WERI-Rb-1 (cell line): ENCODE measurements around the gene ENOX2.
A peak's percentile ranks its signal among the peaks of the same experiment; 100 is the strongest.
"Not testable (repeated sequence)": the region's sequence is repeated elsewhere in the genome, so short reads cannot be mapped to it uniquely, and the experiment has no call there.

Source experiments
- DNase-seq: peaks from one replicate; pipeline ENCODE4 v3.0.0-alpha.2; 2020
- H3K27ac ChIP-seq: fragments of 250-450 bp; sonication (Bioruptor Pico); 2 replicates; pipeline ENCODE4 v1.5.1; 2020; ENCODE audit warnings: mild to moderate bottlenecking, moderate library complexity
- H3K27me3 ChIP-seq: fragments of 250-450 bp; sonication (Bioruptor Pico); 2 replicates; pipeline ENCODE4 v1.5.1; 2021; ENCODE audit warnings: mild to moderate bottlenecking, low read depth, moderate library complexity; ENCODE audit not compliant: insufficient read depth, severe bottlenecking
- H3K36me3 ChIP-seq: fragments of 250-450 bp; sonication (Bioruptor Pico); 2 replicates; pipeline ENCODE4 v1.5.1; 2020; ENCODE audit warnings: mild to moderate bottlenecking, moderate library complexity
- H3K4me3 ChIP-seq: 2 replicates; pipeline ENCODE4 v1.5.1; 2011; ENCODE audit warnings: low read depth, mild to moderate bottlenecking, control low read depth, low read length
- H3K9me3 ChIP-seq: fragments of 250-450 bp; sonication (Bioruptor Pico); 2 replicates; pipeline ENCODE4 v1.5.1; 2021; ENCODE audit warnings: mild to moderate bottlenecking, moderate library complexity; ENCODE audit not compliant: severe bottlenecking
- TF ChIP-seq, protein P1 (sequence below): IDR thresholded peaks from 2 replicates; pipeline ENCODE4 v1.5.1; 2011; ENCODE audit warnings: low read depth, mild to moderate bottlenecking, control low read depth, inconsistent platforms, low read length

ENOX2 gene, protein sequence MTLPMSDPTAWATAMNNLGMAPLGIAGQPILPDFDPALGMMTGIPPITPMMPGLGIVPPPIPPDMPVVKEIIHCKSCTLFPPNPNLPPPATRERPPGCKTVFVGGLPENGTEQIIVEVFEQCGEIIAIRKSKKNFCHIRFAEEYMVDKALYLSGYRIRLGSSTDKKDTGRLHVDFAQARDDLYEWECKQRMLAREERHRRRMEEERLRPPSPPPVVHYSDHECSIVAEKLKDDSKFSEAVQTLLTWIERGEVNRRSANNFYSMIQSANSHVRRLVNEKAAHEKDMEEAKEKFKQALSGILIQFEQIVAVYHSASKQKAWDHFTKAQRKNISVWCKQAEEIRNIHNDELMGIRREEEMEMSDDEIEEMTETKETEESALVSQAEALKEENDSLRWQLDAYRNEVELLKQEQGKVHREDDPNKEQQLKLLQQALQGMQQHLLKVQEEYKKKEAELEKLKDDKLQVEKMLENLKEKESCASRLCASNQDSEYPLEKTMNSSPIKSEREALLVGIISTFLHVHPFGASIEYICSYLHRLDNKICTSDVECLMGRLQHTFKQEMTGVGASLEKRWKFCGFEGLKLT

DNA sequence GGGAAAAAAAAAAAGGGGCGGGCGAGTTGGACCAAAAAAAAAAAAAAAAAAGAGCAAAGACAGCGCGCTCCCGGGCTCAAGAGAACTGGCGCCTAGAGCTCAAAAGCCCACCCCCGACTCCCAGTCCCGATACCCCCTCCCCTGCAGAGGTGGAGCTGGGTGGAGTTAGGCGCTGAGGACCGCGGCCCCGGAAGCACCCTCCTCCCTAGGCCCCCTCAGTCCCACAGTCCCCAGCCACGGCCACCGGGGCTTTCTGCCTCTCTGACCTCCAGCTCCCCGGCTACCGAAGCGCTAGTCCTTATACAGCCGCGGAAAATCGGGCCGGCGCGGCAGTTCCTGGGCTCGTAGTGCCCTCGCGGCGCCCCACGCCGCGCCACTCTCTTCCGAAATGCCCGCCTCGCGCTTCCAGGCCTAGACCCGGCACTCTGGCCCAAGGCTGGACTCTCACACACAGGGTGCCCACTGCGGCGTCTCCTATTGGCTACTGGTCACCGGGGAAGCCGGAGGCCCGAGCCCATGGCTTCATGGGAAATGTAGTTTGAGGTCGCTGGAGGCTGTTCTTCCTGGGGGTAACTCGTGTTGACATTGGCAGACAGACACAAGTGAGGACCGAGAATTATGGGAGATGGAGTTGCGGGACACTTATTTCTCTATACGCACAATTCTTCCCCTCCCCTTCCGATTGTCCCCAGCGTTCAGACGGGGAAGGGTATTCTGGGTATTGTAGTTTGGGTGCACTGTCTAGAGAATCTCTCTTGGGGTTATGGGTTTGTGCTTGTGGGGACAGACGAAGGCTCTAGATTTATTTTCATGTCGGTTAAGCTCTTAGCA, at the start of gene ENOX2:
TSS of gene ENOX2 (minus strand) at position 427 of the 831 bp plus-strand sequence. CDS start 199,993 bp downstream, outside the sequence.
- Histone ChIP-seq H3K27me3 (no peaks in the 10 kb centered on the region), H3K27ac (peak within 1 kb of the TSS; percentile 95), H3K9me3 (no peaks in the 10 kb centered on the region), H3K4me3 (peak within 1 kb of the TSS; percentile 54), H3K36me3 (no peaks in the 10 kb centered on the region)
- peak; percentile 94 for DNase-seq
- TF ChIP-seq, protein P1, sequence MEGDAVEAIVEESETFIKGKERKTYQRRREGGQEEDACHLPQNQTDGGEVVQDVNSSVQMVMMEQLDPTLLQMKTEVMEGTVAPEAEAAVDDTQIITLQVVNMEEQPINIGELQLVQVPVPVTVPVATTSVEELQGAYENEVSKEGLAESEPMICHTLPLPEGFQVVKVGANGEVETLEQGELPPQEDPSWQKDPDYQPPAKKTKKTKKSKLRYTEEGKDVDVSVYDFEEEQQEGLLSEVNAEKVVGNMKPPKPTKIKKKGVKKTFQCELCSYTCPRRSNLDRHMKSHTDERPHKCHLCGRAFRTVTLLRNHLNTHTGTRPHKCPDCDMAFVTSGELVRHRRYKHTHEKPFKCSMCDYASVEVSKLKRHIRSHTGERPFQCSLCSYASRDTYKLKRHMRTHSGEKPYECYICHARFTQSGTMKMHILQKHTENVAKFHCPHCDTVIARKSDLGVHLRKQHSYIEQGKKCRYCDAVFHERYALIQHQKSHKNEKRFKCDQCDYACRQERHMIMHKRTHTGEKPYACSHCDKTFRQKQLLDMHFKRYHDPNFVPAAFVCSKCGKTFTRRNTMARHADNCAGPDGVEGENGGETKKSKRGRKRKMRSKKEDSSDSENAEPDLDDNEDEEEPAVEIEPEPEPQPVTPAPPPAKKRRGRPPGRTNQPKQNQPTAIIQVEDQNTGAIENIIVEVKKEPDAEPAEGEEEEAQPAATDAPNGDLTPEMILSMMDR, result no peak

DNA sequence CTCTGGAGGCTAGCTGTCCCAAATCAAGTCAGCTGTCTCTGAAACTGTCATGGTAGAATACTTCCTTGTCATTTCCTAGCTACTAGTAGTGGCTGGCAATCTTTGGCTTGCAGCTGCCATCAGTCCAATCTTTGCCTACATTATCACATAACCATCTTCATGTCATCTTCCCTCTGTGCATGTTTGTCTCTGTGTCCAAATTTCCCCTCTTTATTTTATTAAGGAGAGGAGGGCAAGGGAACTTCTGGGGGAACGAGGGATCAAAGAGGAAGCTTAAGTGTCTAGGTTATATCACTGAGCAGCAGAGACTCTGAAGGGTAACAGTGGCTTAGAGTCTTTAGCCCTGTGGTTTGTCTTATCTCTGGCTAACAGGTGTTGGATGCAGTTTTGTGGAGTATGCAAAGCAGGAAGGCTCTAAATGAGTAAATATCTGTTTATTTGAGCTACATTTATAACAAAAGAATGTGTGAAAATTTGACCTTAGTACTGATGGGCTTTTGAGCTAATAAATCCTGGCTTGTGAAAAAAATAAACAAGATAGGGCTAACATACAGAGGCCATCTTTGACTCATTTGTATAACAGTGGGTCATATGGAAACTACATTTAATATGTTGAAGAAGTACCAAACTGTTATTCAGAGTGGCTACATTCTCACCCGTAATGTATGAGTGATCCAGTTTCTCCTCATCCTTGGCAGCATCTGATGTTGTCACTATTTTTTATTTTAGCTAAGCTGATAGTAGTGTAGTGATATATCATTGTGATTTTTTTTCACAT, 49.4 kb upstream of the ENOX2 start:
- DNase-seq, result no peak
- Histone ChIP-seq H3K36me3 (no peaks in the 10 kb centered on the region), H3K4me3 (no peak overlapping the region), H3K9me3 (peaks cover 6% of the 10 kb centered on the region), H3K27ac (no peak overlapping the region), H3K27me3 (peaks cover 9% of the 10 kb centered on the region)
- TF ChIP-seq, protein P1, result no peak

DNA sequence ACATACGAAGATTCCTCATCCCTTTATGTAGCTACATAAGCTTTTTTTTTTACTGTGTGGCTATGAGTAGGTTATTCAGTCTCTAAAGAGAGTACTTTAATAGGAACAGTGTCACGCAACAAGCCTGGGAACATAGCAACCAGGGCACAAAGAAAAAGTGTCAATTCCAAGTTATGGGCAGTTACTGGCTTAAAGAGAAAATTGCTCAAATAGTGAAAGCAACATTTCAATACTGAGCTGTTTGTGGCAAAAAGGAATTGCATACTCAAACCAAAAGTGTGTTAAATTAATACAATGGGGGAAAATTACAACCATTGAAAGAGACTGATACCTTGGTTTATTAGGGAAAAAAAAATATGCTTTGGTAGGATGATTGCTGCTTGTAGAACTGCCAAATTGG, 41.2 kb upstream of the ENOX2 start:
- DNase-seq, result no peak
- Histone ChIP-seq H3K4me3 (no peak overlapping the region), H3K36me3 (no peaks in the 10 kb centered on the region), H3K27me3 (peaks cover 13% of the 10 kb centered on the region), H3K9me3 (peaks cover 6% of the 10 kb centered on the region), H3K27ac (no peak overlapping the region)
- TF ChIP-seq, protein P1, result no peak

DNA sequence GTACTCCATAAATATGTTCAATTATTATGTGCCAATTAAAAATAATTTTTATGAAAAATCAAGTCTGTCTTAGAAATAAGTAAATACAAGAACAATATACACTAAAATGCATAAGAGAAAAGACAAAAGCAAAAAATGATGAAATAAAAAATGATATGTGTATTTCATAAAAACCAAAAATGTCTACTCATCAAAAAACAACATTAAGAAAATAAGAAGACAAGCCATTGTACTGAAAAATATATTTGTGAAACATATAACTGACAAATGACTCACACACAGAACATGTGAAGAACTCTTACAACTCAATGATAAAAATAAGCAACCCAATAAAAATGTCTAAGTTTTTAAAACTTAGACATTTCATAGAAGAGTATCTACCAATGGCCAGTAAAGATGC, 34.1 kb upstream of the ENOX2 start:
- H3K27me3 ChIP-seq, result peaks cover 11% of the 10 kb centered on the region
- no peaks in the 10 kb centered on the region for H3K9me3 ChIP-seq

DNA sequence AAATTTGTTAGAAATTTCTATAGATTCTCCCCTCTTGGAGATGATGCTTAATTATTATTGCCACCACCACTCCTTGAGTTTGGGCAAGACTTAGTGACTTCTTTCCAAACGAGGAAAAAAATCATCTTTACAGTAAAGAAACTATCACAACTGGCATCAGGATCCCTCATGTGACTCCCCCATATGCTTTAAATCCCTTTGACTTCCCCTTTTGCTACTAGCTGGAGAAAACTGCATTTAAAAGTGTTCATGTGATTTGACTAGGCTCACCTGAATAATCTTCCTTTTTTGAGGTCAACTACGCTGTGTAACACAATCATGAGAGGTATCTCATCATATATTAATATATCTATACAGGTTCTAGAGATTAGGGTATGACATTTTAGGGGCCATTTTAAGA, 30.3 kb upstream of the ENOX2 start:
- Histone ChIP-seq H3K4me3 (no peak overlapping the region), H3K36me3 (no peaks in the 10 kb centered on the region), H3K27me3 (peaks cover 27% of the 10 kb centered on the region), H3K9me3 (no peaks in the 10 kb centered on the region), H3K27ac (no peak overlapping the region)
- DNase-seq, result no peak
- TF ChIP-seq, protein P1, result no peak

More for the DNA sequence above, 34.1 kb upstream of the ENOX2 start:
- DNase-seq, result no peak
- TF ChIP-seq, protein P1, result no peak
- no peaks in the 10 kb centered on the region for H3K36me3 ChIP-seq
- H3K27ac ChIP-seq, result no peak overlapping the region
- H3K4me3 ChIP-seq, result no peak overlapping the region

DNA sequence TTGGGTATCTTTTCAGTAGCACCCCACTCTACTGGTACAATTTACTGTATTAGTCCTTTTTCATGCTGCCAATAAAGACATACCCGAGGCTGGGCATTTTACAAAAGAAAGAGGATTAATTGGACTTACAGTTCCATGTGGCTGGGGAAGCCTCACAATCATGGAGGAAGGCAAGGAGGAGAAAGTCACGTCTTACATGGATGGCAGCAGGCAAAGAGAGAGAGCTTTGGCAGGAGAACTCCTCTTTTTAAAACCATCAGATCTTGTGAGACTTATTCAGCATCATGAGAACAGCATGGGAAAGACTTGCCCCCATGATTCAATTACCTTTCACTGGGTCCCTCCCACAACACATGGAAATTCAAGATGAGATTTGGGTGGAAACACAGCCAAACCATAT, 17.4 kb upstream of the ENOX2 start:
- not testable (repeated sequence) for H3K9me3 ChIP-seq, DNase-seq, H3K27me3 ChIP-seq, H3K36me3 ChIP-seq, H3K27ac ChIP-seq, H3K4me3 ChIP-seq

DNA sequence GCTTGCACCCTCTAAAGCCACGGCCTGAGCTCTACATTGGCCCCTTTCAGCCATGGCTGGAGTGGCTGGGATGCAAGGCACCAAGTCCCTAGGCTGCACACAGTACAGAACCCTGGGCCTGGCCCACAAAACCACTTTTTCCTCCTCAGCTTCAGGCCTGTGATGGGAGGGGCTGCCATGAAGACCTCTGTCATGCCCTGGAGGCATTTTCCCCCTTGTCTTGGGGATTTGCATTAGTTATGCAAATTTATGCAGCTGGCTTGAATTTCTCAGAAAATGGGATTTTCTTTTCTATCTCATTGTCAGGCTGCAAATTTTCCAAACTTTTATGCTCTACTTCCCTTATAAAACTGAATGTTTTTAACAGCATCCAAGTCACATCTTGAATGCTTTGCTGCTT, 16.7 kb upstream of the ENOX2 start:
- H3K27me3 ChIP-seq, H3K27ac ChIP-seq, DNase-seq, H3K4me3 ChIP-seq, H3K36me3 ChIP-seq, H3K9me3 ChIP-seq: not testable (repeated sequence)

DNA sequence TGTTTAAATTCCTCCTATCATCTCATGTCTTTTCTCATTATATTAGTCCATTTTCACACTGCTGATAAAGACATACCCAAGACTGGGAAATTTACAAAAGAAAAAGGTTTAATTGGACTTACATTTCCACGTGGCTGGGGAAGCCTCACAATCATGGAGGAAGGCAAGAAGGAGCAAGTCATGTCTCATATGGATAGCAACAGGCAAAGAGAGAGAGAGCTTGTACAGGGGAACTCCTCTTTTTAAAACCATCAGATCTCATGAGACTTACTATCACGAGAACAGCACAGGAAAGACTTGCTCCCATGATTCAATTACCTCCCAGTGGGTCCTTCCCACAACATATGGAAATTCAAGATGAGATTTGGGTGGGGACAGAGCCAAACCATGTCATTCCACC, 15.5 kb upstream of the ENOX2 start:
- not testable (repeated sequence) for H3K27ac ChIP-seq, H3K9me3 ChIP-seq, DNase-seq, H3K4me3 ChIP-seq, H3K36me3 ChIP-seq, H3K27me3 ChIP-seq
